Type B pancreatic cell (in vitro differentiated cells): Measurements from ENCODE around the gene LRRC17. TPM values are rescaled to one million over a fixed set of nuclear protein-coding genes. Genes with fewer than 3 reads are reported as not detected.

Source experiments
- DNase-seq: peaks from one replicate; pipeline ENCODE4 v3.0.0; 2021; ENCODE audit warnings: mixed read lengths; ENCODE audit not compliant: unreplicated experiment; ENCODE audit errors: extremely low spot score
- H3K27ac Mint-ChIP-seq: 2 replicates; pipeline ENCODE4 v1.8.0; 2021; ENCODE audit warnings: mild to moderate bottlenecking, mixed read lengths
- H3K27me3 Mint-ChIP-seq: 2 replicates; pipeline ENCODE4 v1.8.0; 2021; ENCODE audit warnings: mixed read lengths
- H3K36me3 Mint-ChIP-seq: 2 replicates; pipeline ENCODE4 v1.8.0; 2021; ENCODE audit warnings: mixed read lengths
- H3K4me1 Mint-ChIP-seq: one replicate; pipeline ENCODE4 v1.8.0; 2021; ENCODE audit warnings: mixed read lengths; ENCODE audit not compliant: unreplicated experiment
- H3K4me3 Mint-ChIP-seq: 2 replicates; pipeline ENCODE4 v1.8.0; 2021; ENCODE audit warnings: mild to moderate bottlenecking, mixed read lengths
- H3K9me3 Mint-ChIP-seq: 2 replicates; pipeline ENCODE4 v1.8.0; 2021; ENCODE audit warnings: mixed read lengths
- CTCF ChIP-seq: fragments of 200-600 bp; sonication (generic); conservative IDR thresholded peaks from 2 replicates; pipeline ENCODE4 v1.5.0; 2021; ENCODE audit warnings: antibody characterized with exemption, mild to moderate bottlenecking
- total RNA-seq: library from RNA; stranded (reverse); gene quantifications from 2 replicates; pipeline ENCODE4 v1.2.1, GENCODE V29; 2021; ENCODE audit warnings: low replicate concordance

The LRRC17 gene
- total RNA-seq, 1 donor from 2014 or later = 68.3 TPM

GRCh38 chr7:102935450-102936115 lies 22.8 kb downstream of the LRRC17 start:
- Mint-ChIP-seq H3K9me3 (no peaks in the 10 kb centered on the region), H3K4me1 (peaks cover 21% of the 10 kb centered on the region)

GRCh38 chr7:102938679-102939078 lies 25.9 kb downstream of the LRRC17 start:
- Mint-ChIP-seq H3K27ac (no peak overlapping the region), H3K4me3 (no peak overlapping the region), H3K4me1 (peaks cover 25% of the 10 kb centered on the region), H3K9me3 (no peaks in the 10 kb centered on the region), H3K27me3 (no peaks in the 10 kb centered on the region), H3K36me3 (peaks cover 8% of the 10 kb centered on the region)
- DNase-seq = no peak
- no peak for TF ChIP-seq CTCF

More at GRCh38 chr7:102935450-102936115, 22.8 kb downstream of the LRRC17 start:
- Mint-ChIP-seq H3K27me3 (no peaks in the 10 kb centered on the region), H3K27ac (no peak overlapping the region), H3K36me3 (no peaks in the 10 kb centered on the region), H3K4me3 (no peak overlapping the region)
- TF ChIP-seq CTCF = no peak
- no peak for DNase-seq

GRCh38 chr7:102942181-102942866 lies 29.5 kb downstream of the LRRC17 start:
- no peaks in the 10 kb centered on the region for H3K9me3 Mint-ChIP-seq
- H3K4me1 Mint-ChIP-seq = peaks cover 14% of the 10 kb centered on the region
- DNase-seq = no peak
- H3K27me3 Mint-ChIP-seq = no peaks in the 10 kb centered on the region
- H3K36me3 Mint-ChIP-seq = peaks cover 14% of the 10 kb centered on the region
- no peak overlapping the region for H3K4me3 Mint-ChIP-seq
- no peak for TF ChIP-seq CTCF
- H3K27ac Mint-ChIP-seq = no peak overlapping the region

GRCh38 chr7:102942868-102943267 lies 30.1 kb downstream of the LRRC17 start:
- H3K36me3 Mint-ChIP-seq = peaks cover 14% of the 10 kb centered on the region
- H3K27me3 Mint-ChIP-seq = no peaks in the 10 kb centered on the region
- no peak overlapping the region for H3K27ac Mint-ChIP-seq
- no peak overlapping the region for H3K4me3 Mint-ChIP-seq
- TF ChIP-seq CTCF = no peak
- DNase-seq = no peak
- no peaks in the 10 kb centered on the region for H3K9me3 Mint-ChIP-seq
- H3K4me1 Mint-ChIP-seq = peaks cover 14% of the 10 kb centered on the region

- peaks cover 14% of the 10 kb centered on the region for H3K36me3 Mint-ChIP-seq
- TF ChIP-seq CTCF = no peak
- no peak overlapping the region for H3K4me3 Mint-ChIP-seq
- H3K9me3 Mint-ChIP-seq = no peaks in the 10 kb centered on the region
- H3K27ac Mint-ChIP-seq = no peak overlapping the region
- H3K4me1 Mint-ChIP-seq = peaks cover 14% of the 10 kb centered on the region
- no peak for DNase-seq
- H3K27me3 Mint-ChIP-seq = no peaks in the 10 kb centered on the region
Measured at GRCh38 chr7:102943423-102944169, 30.8 kb downstream of the LRRC17 start.
